HCT116 (cell line): ENCODE results near the gene GRIK5.

Experiments
- CBX3 ChIP-seq: IDR thresholded peaks from 2 replicates; pipeline ENCODE4 v1.6.1; 2012; ENCODE audit warnings: low read depth
- EZH2 ChIP-seq: fragments of 200-600 bp; sonication (generic); IDR thresholded peaks from 2 replicates; pipeline ENCODE4 v1.6.1; 2017; ENCODE audit warnings: antibody characterized with exemption, mixed run types
- EZH2phosphoT487 ChIP-seq: fragments of 200-600 bp; IDR thresholded peaks from 2 replicates; pipeline ENCODE4 v1.6.1; 2018; ENCODE audit warnings: antibody characterized with exemption, borderline replicate concordance
- FOSL1 ChIP-seq: IDR thresholded peaks from 2 replicates; pipeline ENCODE4 v1.6.1; 2012; ENCODE audit warnings: low read depth
- POLR2A ChIP-seq: IDR thresholded peaks from 2 replicates; pipeline ENCODE4 v1.7.0; 2011; ENCODE audit warnings: borderline replicate concordance; ENCODE audit not compliant: insufficient read depth, insufficient read length; ENCODE audit errors: extremely low read depth
- POLR2AphosphoS5 ChIP-seq: IDR thresholded peaks from 2 replicates; pipeline ENCODE4 v1.6.1; 2011; ENCODE audit warnings: mild to moderate bottlenecking, low read depth, low read length, moderate library complexity
- RAD21 ChIP-seq: IDR thresholded peaks from 2 replicates; pipeline ENCODE4 v1.6.1; 2012; ENCODE audit warnings: low read depth, mild to moderate bottlenecking
- SIN3A ChIP-seq: IDR thresholded peaks from 2 replicates; pipeline ENCODE4 v1.6.1; 2012; ENCODE audit warnings: low read depth
- SP1 ChIP-seq: IDR thresholded peaks from 2 replicates; pipeline ENCODE4 v1.6.1; 2012; ENCODE audit warnings: low read depth
- SRF ChIP-seq: IDR thresholded peaks from 2 replicates; pipeline ENCODE4 v1.6.1; 2012; ENCODE audit warnings: low read depth
- YY1 ChIP-seq: IDR thresholded peaks from 2 replicates; pipeline ENCODE4 v1.6.1; 2011; ENCODE audit warnings: low read length, low read depth, moderate library complexity, mild to moderate bottlenecking; ENCODE audit not compliant: insufficient replicate concordance; ENCODE audit errors: extremely low read depth
- ZNF274 ChIP-seq: fragments of 200-500 bp; sonication (Bioruptor generic); IDR thresholded peaks from 2 replicates; pipeline ENCODE4 v1.6.1; 2014; ENCODE audit warnings: mild to moderate bottlenecking, low read depth, low read length, inconsistent platforms
- TF ChIP-seq, protein P1 (sequence below), 3 experiments: fragments of 200-600 bp in 1 of 3; sonication (generic) in 1 of 3; IDR thresholded peaks in 2 of 3; conservative IDR thresholded peaks in 1 of 3; 2 replicates each; pipeline ENCODE4 v1.5.1; 2012 to 2017; ENCODE audit warnings: low read depth in 2 of 3, low read length in 2 of 3, antibody characterized with exemption in 1 of 3, borderline replicate concordance in 1 of 3, control low read depth in 1 of 3, mild to moderate bottlenecking in 1 of 3, mixed read lengths in 1 of 3, mixed run types in 1 of 3, moderate library complexity in 1 of 3; ENCODE audit not compliant: insufficient read depth in 1 of 3
- TF ChIP-seq, protein P2 (sequence below): IDR thresholded peaks from 2 replicates; pipeline ENCODE4 v1.6.1; 2012; ENCODE audit warnings: low read depth

DNA sequence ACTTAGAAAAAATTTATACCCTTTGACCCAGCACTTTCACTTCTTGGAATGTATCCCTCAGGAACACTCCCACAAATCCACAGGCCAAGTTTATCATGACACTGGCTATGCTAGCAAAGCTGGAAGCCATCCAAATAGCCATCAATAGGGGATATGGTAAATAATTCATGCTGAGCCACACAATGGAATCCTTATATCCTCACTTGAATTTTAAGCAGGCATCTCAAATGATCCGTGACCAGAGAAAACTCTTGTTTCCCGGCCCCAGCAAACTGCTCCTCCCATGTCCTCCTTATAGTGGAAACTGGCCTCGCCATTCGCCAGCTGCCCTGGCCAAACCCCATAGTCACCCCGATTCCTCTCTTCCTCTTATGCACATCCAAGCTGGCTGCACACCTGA lies 37.6 kb downstream of the GRIK5 start:
- TF ChIP-seq POLR2AphosphoS5 (no peak), ZNF274 (no peak), SP1 (no peak), FOSL1 (no peak), SIN3A (no peak), POLR2A (no peak), CBX3 (no peak), RAD21 (no peak), EZH2 (no peak), EZH2phosphoT487 (no peak), SRF (no peak), YY1 (no peak)
- TF ChIP-seq, protein P1, sequence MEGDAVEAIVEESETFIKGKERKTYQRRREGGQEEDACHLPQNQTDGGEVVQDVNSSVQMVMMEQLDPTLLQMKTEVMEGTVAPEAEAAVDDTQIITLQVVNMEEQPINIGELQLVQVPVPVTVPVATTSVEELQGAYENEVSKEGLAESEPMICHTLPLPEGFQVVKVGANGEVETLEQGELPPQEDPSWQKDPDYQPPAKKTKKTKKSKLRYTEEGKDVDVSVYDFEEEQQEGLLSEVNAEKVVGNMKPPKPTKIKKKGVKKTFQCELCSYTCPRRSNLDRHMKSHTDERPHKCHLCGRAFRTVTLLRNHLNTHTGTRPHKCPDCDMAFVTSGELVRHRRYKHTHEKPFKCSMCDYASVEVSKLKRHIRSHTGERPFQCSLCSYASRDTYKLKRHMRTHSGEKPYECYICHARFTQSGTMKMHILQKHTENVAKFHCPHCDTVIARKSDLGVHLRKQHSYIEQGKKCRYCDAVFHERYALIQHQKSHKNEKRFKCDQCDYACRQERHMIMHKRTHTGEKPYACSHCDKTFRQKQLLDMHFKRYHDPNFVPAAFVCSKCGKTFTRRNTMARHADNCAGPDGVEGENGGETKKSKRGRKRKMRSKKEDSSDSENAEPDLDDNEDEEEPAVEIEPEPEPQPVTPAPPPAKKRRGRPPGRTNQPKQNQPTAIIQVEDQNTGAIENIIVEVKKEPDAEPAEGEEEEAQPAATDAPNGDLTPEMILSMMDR (IDR thresholded peaks at IDR 0.05 in 2 of 3, conservative IDR thresholded peaks at IDR 0.05 in 1 of 3; ENCODE audit: borderline replicate concordance in 1 of 3, insufficient read depth in 1 of 3, low read depth in 2 of 3, low read length in 2 of 3) = no peak
- TF ChIP-seq, protein P2, sequence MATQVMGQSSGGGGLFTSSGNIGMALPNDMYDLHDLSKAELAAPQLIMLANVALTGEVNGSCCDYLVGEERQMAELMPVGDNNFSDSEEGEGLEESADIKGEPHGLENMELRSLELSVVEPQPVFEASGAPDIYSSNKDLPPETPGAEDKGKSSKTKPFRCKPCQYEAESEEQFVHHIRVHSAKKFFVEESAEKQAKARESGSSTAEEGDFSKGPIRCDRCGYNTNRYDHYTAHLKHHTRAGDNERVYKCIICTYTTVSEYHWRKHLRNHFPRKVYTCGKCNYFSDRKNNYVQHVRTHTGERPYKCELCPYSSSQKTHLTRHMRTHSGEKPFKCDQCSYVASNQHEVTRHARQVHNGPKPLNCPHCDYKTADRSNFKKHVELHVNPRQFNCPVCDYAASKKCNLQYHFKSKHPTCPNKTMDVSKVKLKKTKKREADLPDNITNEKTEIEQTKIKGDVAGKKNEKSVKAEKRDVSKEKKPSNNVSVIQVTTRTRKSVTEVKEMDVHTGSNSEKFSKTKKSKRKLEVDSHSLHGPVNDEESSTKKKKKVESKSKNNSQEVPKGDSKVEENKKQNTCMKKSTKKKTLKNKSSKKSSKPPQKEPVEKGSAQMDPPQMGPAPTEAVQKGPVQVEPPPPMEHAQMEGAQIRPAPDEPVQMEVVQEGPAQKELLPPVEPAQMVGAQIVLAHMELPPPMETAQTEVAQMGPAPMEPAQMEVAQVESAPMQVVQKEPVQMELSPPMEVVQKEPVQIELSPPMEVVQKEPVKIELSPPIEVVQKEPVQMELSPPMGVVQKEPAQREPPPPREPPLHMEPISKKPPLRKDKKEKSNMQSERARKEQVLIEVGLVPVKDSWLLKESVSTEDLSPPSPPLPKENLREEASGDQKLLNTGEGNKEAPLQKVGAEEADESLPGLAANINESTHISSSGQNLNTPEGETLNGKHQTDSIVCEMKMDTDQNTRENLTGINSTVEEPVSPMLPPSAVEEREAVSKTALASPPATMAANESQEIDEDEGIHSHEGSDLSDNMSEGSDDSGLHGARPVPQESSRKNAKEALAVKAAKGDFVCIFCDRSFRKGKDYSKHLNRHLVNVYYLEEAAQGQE = no peak
